Measurements from ENCODE around the gene MCEMP1.
A peak's percentile ranks its signal among the peaks of the same experiment; 100 is the strongest.

MCEMP1 gene

DNA sequence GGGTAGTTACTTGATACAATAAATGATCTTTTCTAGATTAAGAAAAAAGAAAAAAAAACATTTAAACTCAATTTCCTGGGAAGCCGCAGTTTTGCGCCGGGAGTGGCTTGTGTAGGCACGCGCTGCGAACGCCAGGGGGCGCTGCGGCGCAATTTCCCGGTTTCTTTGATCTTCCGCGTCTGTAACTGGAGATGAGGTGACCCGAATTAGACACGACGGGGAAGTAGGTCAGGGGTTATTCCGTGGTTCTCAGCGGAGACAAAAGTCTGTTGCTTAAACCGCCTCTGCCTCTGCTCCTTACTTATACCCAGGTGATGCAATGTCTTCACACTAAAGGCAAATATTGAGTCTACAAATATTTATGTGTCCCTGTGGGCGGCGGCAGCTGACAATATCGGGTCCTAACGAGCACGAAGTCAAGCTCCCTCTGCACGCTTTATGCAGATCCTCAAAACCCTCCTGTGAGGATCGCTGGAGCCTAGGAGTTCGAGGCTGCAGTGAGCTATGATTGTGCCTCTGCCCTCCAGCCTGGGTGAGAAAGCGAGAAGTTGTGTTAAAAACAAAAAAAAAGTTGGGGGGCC lies 24.7 kb upstream of the MCEMP1 start:
- H3K4me3 ChIP-seq (ENCODE audit: low read length): no peak overlapping the region
- TF ChIP-seq CTCF (IDR thresholded peaks at IDR 0.05; ENCODE audit: insufficient read depth, low read depth, low read length, missing control alignments): peak; percentile 95
- DNase-seq (ENCODE audit: low read depth): peak; percentile 88

GRCh38 chr19:7654401-7654800 lies 22.5 kb upstream of the MCEMP1 start:
- no peak overlapping the region for H3K4me3 ChIP-seq (ENCODE audit: low read length)
- peak; percentile 33 for DNase-seq (ENCODE audit: low read depth)
- TF ChIP-seq CTCF (IDR thresholded peaks at IDR 0.05; ENCODE audit: insufficient read depth, low read depth, low read length, missing control alignments): no peak

- TF ChIP-seq CTCF (IDR thresholded peaks at IDR 0.05; ENCODE audit: insufficient read depth, low read depth, low read length, missing control alignments): no peak
- DNase-seq (ENCODE audit: low read depth): no peak
- H3K4me3 ChIP-seq (ENCODE audit: low read length): no peak overlapping the region
These were observed 21.3 kb upstream of the MCEMP1 start for GRCh38 chr19:7655581-7655980.

- DNase-seq (ENCODE audit: low read depth): peak; percentile 37
These were observed 19.6 kb upstream of the MCEMP1 start for GRCh38 chr19:7657131-7657751.

DNA sequence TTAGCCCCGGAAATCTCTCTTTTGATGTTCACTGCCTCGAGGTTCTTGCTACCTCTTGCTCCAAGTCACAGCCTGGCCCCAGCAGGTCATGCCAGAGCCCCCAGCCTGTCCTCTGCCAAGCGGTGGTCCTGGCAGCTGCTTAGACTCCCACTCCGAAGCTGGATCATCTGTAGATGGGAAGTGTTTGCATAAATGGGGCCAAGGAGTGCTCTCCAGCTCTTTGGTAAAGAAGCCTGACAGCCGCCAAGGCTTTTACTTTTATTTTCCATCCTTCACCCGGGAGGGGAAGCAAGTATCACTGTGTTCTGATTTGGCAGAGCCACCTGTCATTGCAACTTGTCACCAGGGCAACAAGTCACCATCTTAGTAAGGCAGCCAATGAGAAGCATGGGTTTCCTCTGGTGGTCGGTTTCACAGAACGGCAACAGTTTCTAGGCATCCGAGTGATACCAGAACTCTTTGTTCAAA lies 18.6 kb upstream of the MCEMP1 start:
- no peak for TF ChIP-seq CTCF (IDR thresholded peaks at IDR 0.05; ENCODE audit: insufficient read depth, low read depth, low read length, missing control alignments)
- no peak for DNase-seq (ENCODE audit: low read depth)
- no peak overlapping the region for H3K4me3 ChIP-seq (ENCODE audit: low read length)

More at GRCh38 chr19:7657131-7657751, 19.6 kb upstream of the MCEMP1 start:
- TF ChIP-seq CTCF (IDR thresholded peaks at IDR 0.05; ENCODE audit: insufficient read depth, low read depth, low read length, missing control alignments): no peak
- no peak overlapping the region for H3K4me3 ChIP-seq (ENCODE audit: low read length)

- DNase-seq (ENCODE audit: low read depth): no peak
- H3K4me3 ChIP-seq (ENCODE audit: low read length): no peak overlapping the region
- TF ChIP-seq CTCF (IDR thresholded peaks at IDR 0.05; ENCODE audit: insufficient read depth, low read depth, low read length, missing control alignments): no peak
These were observed 14.9 kb upstream of the MCEMP1 start for GRCh38 chr19:7661744-7662538.
